ENCODE measurements around the gene MAN1C1. TPM values are rescaled to one million over a fixed set of nuclear protein-coding genes. Genes with fewer than 3 reads are reported as not detected.
A peak's percentile ranks its signal among the peaks of the same experiment; 100 is the strongest.

MAN1C1 gene
- total RNA-seq, 4 donors from 2014 or later: 5.0 to 31.1 (median 7.9) TPM

- Histone ChIP-seq H3K36me3 (no peaks in the 10 kb centered on the region), H3K27ac (peak overlapping the region; percentile 90), H3K9me3 (no peaks in the 10 kb centered on the region), H3K4me3 (no peak overlapping the region), H3K4me1 (peaks cover 14 to 16% of the 10 kb centered on the region in 2 donors), H3K27me3 (no peaks in the 10 kb centered on the region)
- intact Hi-C loops (cut with DNase I; ENCODE audit: low total_unique reads): no loop called here
- peak in 1 of 2 donors; percentile 35 for DNase-seq
- no peak for TF ChIP-seq POLR2A (IDR thresholded peaks at IDR 0.05)
- peak in 1 of 4 experiments; percentile 17 for TF ChIP-seq CTCF (IDR thresholded peaks at IDR 0.05)
Observed at GRCh38 chr1:25700626-25701025, 84.0 kb downstream of the MAN1C1 start.

- intact Hi-C loops (cut with DNase I; ENCODE audit: low total_unique reads): no loop called here
- TF ChIP-seq CTCF (IDR thresholded peaks at IDR 0.05): no peak
- TF ChIP-seq POLR2A (IDR thresholded peaks at IDR 0.05): no peak
- H3K9me3 ChIP-seq: no peaks in the 10 kb centered on the region
- H3K27ac ChIP-seq: peak overlapping the region; percentile 90
- no peak for DNase-seq
- no peak overlapping the region for H3K4me3 ChIP-seq
- H3K36me3 ChIP-seq: no peaks in the 10 kb centered on the region
- no peaks in the 10 kb centered on the region for H3K27me3 ChIP-seq
- H3K4me1 ChIP-seq: peaks cover 14 to 16% of the 10 kb centered on the region in 2 donors
Observed at GRCh38 chr1:25701030-25701785, 84.6 kb downstream of the MAN1C1 start.

- H3K36me3 ChIP-seq: no peaks in the 10 kb centered on the region
- no peak for TF ChIP-seq POLR2A (IDR thresholded peaks at IDR 0.05)
- no peak for TF ChIP-seq CTCF (IDR thresholded peaks at IDR 0.05)
- intact Hi-C loops (cut with DNase I; ENCODE audit: low total_unique reads): no loop called here
- H3K9me3 ChIP-seq: no peaks in the 10 kb centered on the region
- no peak overlapping the region for H3K4me3 ChIP-seq
- peak overlapping the region; percentile 90 for H3K27ac ChIP-seq
- H3K27me3 ChIP-seq: no peaks in the 10 kb centered on the region
- H3K4me1 ChIP-seq: peaks cover 14 to 16% of the 10 kb centered on the region in 2 donors
- peak; percentile 39 to 46 for DNase-seq
Observed at GRCh38 chr1:25702101-25702775, 85.6 kb downstream of the MAN1C1 start.

GRCh38 chr1:25703041-25703440 is 86.5 kb downstream of the MAN1C1 start:
- DNase-seq: no peak
- Histone ChIP-seq H3K4me3 (no peak overlapping the region), H3K27me3 (no peaks in the 10 kb centered on the region), H3K27ac (peak overlapping the region; percentile 90), H3K9me3 (no peaks in the 10 kb centered on the region), H3K4me1 (peaks cover 15 to 16% of the 10 kb centered on the region in 2 donors), H3K36me3 (no peaks in the 10 kb centered on the region)
- intact Hi-C loops (cut with DNase I; ENCODE audit: low total_unique reads): no loop called here
- TF ChIP-seq POLR2A (IDR thresholded peaks at IDR 0.05): no peak
- TF ChIP-seq CTCF (IDR thresholded peaks at IDR 0.05): no peak

GRCh38 chr1:25703671-25704266 is 87.2 kb downstream of the MAN1C1 start:
- H3K27ac ChIP-seq: peak overlapping the region; percentile 53 to 90

More at GRCh38 chr1:25703671-25704266, 87.2 kb downstream of the MAN1C1 start:
- intact Hi-C loops (cut with DNase I; ENCODE audit: low total_unique reads): no loop called here
- H3K27me3 ChIP-seq: no peaks in the 10 kb centered on the region
- no peaks in the 10 kb centered on the region for H3K9me3 ChIP-seq
- H3K4me3 ChIP-seq: no peak overlapping the region
- H3K4me1 ChIP-seq: peaks cover 16 to 22% of the 10 kb centered on the region in 2 donors
- no peaks in the 10 kb centered on the region for H3K36me3 ChIP-seq
- TF ChIP-seq CTCF (IDR thresholded peaks at IDR 0.05) (no peak), POLR2A (IDR thresholded peaks at IDR 0.05) (no peak)
- no peak for DNase-seq

Measured in uterus (tissue), 4 donors.